Measurements from ENCODE around the gene ERC2.

DNA sequence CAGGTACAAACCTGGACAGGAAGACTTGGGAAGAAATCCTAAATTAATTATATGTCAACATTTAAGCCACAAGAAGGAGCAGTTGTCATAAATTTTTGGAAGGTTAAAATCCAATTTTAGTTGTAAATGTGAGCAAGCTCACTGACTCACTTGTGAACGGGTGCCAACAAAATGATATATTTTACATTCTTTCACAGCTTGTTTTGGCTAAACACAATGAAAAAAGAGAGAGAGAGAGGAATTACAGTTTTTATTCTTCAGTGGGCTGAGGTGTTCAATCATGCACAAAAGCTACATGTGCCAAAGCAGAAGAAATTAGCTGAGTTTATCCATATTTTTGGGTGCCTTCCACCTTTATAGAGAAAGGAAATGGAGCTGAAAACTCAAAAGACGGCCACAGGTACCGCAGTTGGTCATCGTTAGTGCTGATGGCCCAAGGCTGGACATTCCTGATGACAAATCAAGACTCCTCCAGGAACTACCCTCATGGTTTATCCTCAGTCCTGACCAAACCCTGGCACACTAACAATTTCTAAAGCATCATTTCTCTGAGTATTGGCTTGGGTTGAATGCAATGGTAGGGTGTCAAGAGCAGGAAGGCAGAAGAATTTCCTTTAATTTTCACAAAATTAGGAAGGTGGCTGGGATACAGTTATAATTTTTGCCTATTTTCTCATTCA is 943.6 kb downstream of the ERC2 start:
- TF ChIP-seq, protein P1, sequence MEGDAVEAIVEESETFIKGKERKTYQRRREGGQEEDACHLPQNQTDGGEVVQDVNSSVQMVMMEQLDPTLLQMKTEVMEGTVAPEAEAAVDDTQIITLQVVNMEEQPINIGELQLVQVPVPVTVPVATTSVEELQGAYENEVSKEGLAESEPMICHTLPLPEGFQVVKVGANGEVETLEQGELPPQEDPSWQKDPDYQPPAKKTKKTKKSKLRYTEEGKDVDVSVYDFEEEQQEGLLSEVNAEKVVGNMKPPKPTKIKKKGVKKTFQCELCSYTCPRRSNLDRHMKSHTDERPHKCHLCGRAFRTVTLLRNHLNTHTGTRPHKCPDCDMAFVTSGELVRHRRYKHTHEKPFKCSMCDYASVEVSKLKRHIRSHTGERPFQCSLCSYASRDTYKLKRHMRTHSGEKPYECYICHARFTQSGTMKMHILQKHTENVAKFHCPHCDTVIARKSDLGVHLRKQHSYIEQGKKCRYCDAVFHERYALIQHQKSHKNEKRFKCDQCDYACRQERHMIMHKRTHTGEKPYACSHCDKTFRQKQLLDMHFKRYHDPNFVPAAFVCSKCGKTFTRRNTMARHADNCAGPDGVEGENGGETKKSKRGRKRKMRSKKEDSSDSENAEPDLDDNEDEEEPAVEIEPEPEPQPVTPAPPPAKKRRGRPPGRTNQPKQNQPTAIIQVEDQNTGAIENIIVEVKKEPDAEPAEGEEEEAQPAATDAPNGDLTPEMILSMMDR (IDR thresholded peaks at IDR 0.05; ENCODE audit: extremely low read depth in 1 of 2, insufficient read depth in 1 of 2, low read depth in 1 of 2, low read length in 2 of 2), result no peak
- TF ChIP-seq, protein P2, sequence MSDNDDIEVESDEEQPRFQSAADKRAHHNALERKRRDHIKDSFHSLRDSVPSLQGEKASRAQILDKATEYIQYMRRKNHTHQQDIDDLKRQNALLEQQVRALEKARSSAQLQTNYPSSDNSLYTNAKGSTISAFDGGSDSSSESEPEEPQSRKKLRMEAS (IDR thresholded peaks at IDR 0.05; ENCODE audit: insufficient read depth, insufficient read length), result no peak
- TF ChIP-seq EZH2 (IDR thresholded peaks at IDR 0.05; ENCODE audit: borderline replicate concordance, low read depth, low read length, severe bottlenecking) (no peak), POLR2AphosphoS5 (IDR thresholded peaks at IDR 0.05; ENCODE audit: insufficient read depth, low read depth, low read length) (no peak), POLR2A (IDR thresholded peaks at IDR 0.05; ENCODE audit: low read depth, low read length) (no peak), JUN (IDR thresholded peaks at IDR 0.05; ENCODE audit: borderline replicate concordance, insufficient read depth, insufficient read length, low read depth) (no peak), FOS (IDR thresholded peaks at IDR 0.05; ENCODE audit: borderline replicate concordance, insufficient read depth, low read length) (no peak)
